Body of pancreas (tissue), 4 donors: ENCODE data around the gene PGLYRP1.

Experiments used
- POLR2A ChIP-seq, 3 donors: fragments of 450-650 bp; IDR thresholded peaks; one replicate each; pipeline ENCODE4 v1.6.1; 2016; ENCODE audit warnings: antibody characterized with exemption in 3 of 3, mild to moderate bottlenecking in 2 of 3
- TF ChIP-seq, protein P1 (sequence below), 7 experiments: fragments of 450-650 bp in 4 of 7; fragments of 200-600 bp in 3 of 7; sonication (generic) in 3 of 7; IDR thresholded peaks; one replicate each; pipeline ENCODE4 v1.5.1; 2016 to 2019; ENCODE audit warnings: antibody characterized with exemption in 7 of 7

DNA sequence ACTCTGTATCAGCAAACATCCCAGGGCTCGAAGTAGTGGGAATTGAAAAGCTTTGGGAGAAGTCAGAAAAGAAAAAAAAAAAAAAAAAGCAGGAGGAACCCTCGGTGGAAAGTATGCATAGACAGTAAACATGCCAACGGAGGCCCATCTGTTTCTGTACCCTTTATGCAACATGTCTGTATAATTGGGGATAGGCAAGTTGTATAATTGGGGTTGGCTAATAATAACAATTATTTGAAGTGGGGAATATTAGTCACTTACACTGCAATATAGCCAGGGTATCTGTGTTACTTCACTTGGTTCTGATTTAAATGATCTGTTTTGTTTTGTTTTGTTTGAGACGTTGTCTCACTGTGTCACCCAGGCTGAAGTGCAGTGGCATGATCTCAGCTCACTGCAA, 30.0 kb upstream of the PGLYRP1 start:
- no peak for TF ChIP-seq POLR2A (IDR thresholded peaks at IDR 0.05)
- TF ChIP-seq, protein P1, sequence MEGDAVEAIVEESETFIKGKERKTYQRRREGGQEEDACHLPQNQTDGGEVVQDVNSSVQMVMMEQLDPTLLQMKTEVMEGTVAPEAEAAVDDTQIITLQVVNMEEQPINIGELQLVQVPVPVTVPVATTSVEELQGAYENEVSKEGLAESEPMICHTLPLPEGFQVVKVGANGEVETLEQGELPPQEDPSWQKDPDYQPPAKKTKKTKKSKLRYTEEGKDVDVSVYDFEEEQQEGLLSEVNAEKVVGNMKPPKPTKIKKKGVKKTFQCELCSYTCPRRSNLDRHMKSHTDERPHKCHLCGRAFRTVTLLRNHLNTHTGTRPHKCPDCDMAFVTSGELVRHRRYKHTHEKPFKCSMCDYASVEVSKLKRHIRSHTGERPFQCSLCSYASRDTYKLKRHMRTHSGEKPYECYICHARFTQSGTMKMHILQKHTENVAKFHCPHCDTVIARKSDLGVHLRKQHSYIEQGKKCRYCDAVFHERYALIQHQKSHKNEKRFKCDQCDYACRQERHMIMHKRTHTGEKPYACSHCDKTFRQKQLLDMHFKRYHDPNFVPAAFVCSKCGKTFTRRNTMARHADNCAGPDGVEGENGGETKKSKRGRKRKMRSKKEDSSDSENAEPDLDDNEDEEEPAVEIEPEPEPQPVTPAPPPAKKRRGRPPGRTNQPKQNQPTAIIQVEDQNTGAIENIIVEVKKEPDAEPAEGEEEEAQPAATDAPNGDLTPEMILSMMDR (IDR thresholded peaks at IDR 0.05) = no peak
